ENCODE results near the gene TMTC2.

Gene TMTC2

GRCh38 chr12:83075471-83075870 is 388.8 kb downstream of the TMTC2 start:
- H3K4me2 ChIP-seq (ENCODE audit: low read length): no peak overlapping the region
- H3K4me3 ChIP-seq (ENCODE audit: low read length): no peak overlapping the region
- no peaks in the 10 kb centered on the region for H3K27me3 ChIP-seq (ENCODE audit: control insufficient read depth, insufficient read depth, low read length)
- no peaks in the 10 kb centered on the region for H3K36me3 ChIP-seq (ENCODE audit: insufficient read depth, low read length)
- H3K9me3 ChIP-seq (replicated peaks; ENCODE audit: low read length): no peaks in the 10 kb centered on the region
- H3K9ac ChIP-seq (ENCODE audit: low read depth, low read length): no peak overlapping the region
- H3K4me1 ChIP-seq (ENCODE audit: control insufficient read depth, insufficient read depth, low read length): no peaks in the 10 kb centered on the region

- no peak overlapping the region for H3K4me3 ChIP-seq (ENCODE audit: low read length)
- no peaks in the 10 kb centered on the region for H3K36me3 ChIP-seq (ENCODE audit: insufficient read depth, low read length)
- H3K4me1 ChIP-seq (ENCODE audit: control insufficient read depth, insufficient read depth, low read length): no peaks in the 10 kb centered on the region
- H3K9me3 ChIP-seq (replicated peaks; ENCODE audit: low read length): no peaks in the 10 kb centered on the region
- H3K4me2 ChIP-seq (ENCODE audit: low read length): no peak overlapping the region
- H3K9ac ChIP-seq (ENCODE audit: low read depth, low read length): no peak overlapping the region
- H3K27me3 ChIP-seq (ENCODE audit: control insufficient read depth, insufficient read depth, low read length): no peaks in the 10 kb centered on the region
These were observed 390.3 kb downstream of the TMTC2 start for GRCh38 chr12:83077041-83077440.

- H3K9ac ChIP-seq (ENCODE audit: low read depth, low read length): no peak overlapping the region
- H3K9me3 ChIP-seq (replicated peaks; ENCODE audit: low read length): no peaks in the 10 kb centered on the region
- no peak overlapping the region for H3K4me3 ChIP-seq (ENCODE audit: low read length)
- no peaks in the 10 kb centered on the region for H3K4me1 ChIP-seq (ENCODE audit: control insufficient read depth, insufficient read depth, low read length)
- H3K36me3 ChIP-seq (ENCODE audit: insufficient read depth, low read length): no peaks in the 10 kb centered on the region
- no peaks in the 10 kb centered on the region for H3K27me3 ChIP-seq (ENCODE audit: control insufficient read depth, insufficient read depth, low read length)
- no peak overlapping the region for H3K4me2 ChIP-seq (ENCODE audit: low read length)
These were observed 396.1 kb downstream of the TMTC2 start for GRCh38 chr12:83082690-83083276.

- no peaks in the 10 kb centered on the region for H3K27me3 ChIP-seq (ENCODE audit: control insufficient read depth, insufficient read depth, low read length)
- no peak overlapping the region for H3K9ac ChIP-seq (ENCODE audit: low read depth, low read length)
- no peaks in the 10 kb centered on the region for H3K9me3 ChIP-seq (replicated peaks; ENCODE audit: low read length)
- no peaks in the 10 kb centered on the region for H3K36me3 ChIP-seq (ENCODE audit: insufficient read depth, low read length)
- no peaks in the 10 kb centered on the region for H3K4me1 ChIP-seq (ENCODE audit: control insufficient read depth, insufficient read depth, low read length)
- H3K4me3 ChIP-seq (ENCODE audit: low read length): no peak overlapping the region
- H3K4me2 ChIP-seq (ENCODE audit: low read length): no peak overlapping the region
These were observed 396.9 kb downstream of the TMTC2 start for GRCh38 chr12:83083616-83084015.

GRCh38 chr12:83084516-83085234 is 398.0 kb downstream of the TMTC2 start:
- no peak overlapping the region for H3K4me2 ChIP-seq (ENCODE audit: low read length)
- no peak overlapping the region for H3K9ac ChIP-seq (ENCODE audit: low read depth, low read length)
- no peaks in the 10 kb centered on the region for H3K4me1 ChIP-seq (ENCODE audit: control insufficient read depth, insufficient read depth, low read length)
- no peak overlapping the region for H3K4me3 ChIP-seq (ENCODE audit: low read length)
- H3K27me3 ChIP-seq (ENCODE audit: control insufficient read depth, insufficient read depth, low read length): no peaks in the 10 kb centered on the region
- H3K36me3 ChIP-seq (ENCODE audit: insufficient read depth, low read length): no peaks in the 10 kb centered on the region
- H3K9me3 ChIP-seq (replicated peaks; ENCODE audit: low read length): no peaks in the 10 kb centered on the region

GRCh38 chr12:83086023-83086422 is 399.3 kb downstream of the TMTC2 start:
- H3K4me2 ChIP-seq (ENCODE audit: low read length): no peak overlapping the region
- H3K4me1 ChIP-seq (ENCODE audit: control insufficient read depth, insufficient read depth, low read length): no peaks in the 10 kb centered on the region
- H3K27me3 ChIP-seq (ENCODE audit: control insufficient read depth, insufficient read depth, low read length): no peaks in the 10 kb centered on the region
- H3K9ac ChIP-seq (ENCODE audit: low read depth, low read length): no peak overlapping the region
- no peaks in the 10 kb centered on the region for H3K9me3 ChIP-seq (replicated peaks; ENCODE audit: low read length)
- no peak overlapping the region for H3K4me3 ChIP-seq (ENCODE audit: low read length)
- no peaks in the 10 kb centered on the region for H3K36me3 ChIP-seq (ENCODE audit: insufficient read depth, low read length)

- Histone ChIP-seq H3K36me3 (ENCODE audit: insufficient read depth, low read length) (no peaks in the 10 kb centered on the region), H3K27me3 (ENCODE audit: control insufficient read depth, insufficient read depth, low read length) (no peaks in the 10 kb centered on the region), H3K9ac (ENCODE audit: low read depth, low read length) (no peak overlapping the region), H3K4me2 (ENCODE audit: low read length) (no peak overlapping the region), H3K4me3 (ENCODE audit: low read length) (no peak overlapping the region), H3K4me1 (ENCODE audit: control insufficient read depth, insufficient read depth, low read length) (no peaks in the 10 kb centered on the region), H3K9me3 (replicated peaks; ENCODE audit: low read length) (no peaks in the 10 kb centered on the region)
These were observed 402.9 kb downstream of the TMTC2 start for GRCh38 chr12:83089575-83089974.

GRCh38 chr12:83092129-83092528 is 405.4 kb downstream of the TMTC2 start:
- Histone ChIP-seq H3K36me3 (ENCODE audit: insufficient read depth, low read length) (no peaks in the 10 kb centered on the region), H3K4me1 (ENCODE audit: control insufficient read depth, insufficient read depth, low read length) (no peaks in the 10 kb centered on the region), H3K9ac (ENCODE audit: low read depth, low read length) (no peak overlapping the region)

GRCh38 chr12:83092606-83093005 is 405.9 kb downstream of the TMTC2 start:
- H3K9me3 ChIP-seq (replicated peaks; ENCODE audit: low read length): no peaks in the 10 kb centered on the region
- no peaks in the 10 kb centered on the region for H3K27me3 ChIP-seq (ENCODE audit: control insufficient read depth, insufficient read depth, low read length)
- H3K4me2 ChIP-seq (ENCODE audit: low read length): no peak overlapping the region
- H3K4me3 ChIP-seq (ENCODE audit: low read length): no peak overlapping the region
- no peak overlapping the region for H3K9ac ChIP-seq (ENCODE audit: low read depth, low read length)
- no peaks in the 10 kb centered on the region for H3K36me3 ChIP-seq (ENCODE audit: insufficient read depth, low read length)
- no peaks in the 10 kb centered on the region for H3K4me1 ChIP-seq (ENCODE audit: control insufficient read depth, insufficient read depth, low read length)

More at GRCh38 chr12:83092129-83092528, 405.4 kb downstream of the TMTC2 start:
- H3K9me3 ChIP-seq (replicated peaks; ENCODE audit: low read length): no peaks in the 10 kb centered on the region
- no peak overlapping the region for H3K4me3 ChIP-seq (ENCODE audit: low read length)
- no peak overlapping the region for H3K4me2 ChIP-seq (ENCODE audit: low read length)
- H3K27me3 ChIP-seq (ENCODE audit: control insufficient read depth, insufficient read depth, low read length): no peaks in the 10 kb centered on the region

GRCh38 chr12:83093426-83093825 is 406.7 kb downstream of the TMTC2 start:
- no peaks in the 10 kb centered on the region for H3K27me3 ChIP-seq (ENCODE audit: control insufficient read depth, insufficient read depth, low read length)
- H3K9me3 ChIP-seq (replicated peaks; ENCODE audit: low read length): no peaks in the 10 kb centered on the region
- H3K4me2 ChIP-seq (ENCODE audit: low read length): no peak overlapping the region
- no peaks in the 10 kb centered on the region for H3K36me3 ChIP-seq (ENCODE audit: insufficient read depth, low read length)
- H3K4me1 ChIP-seq (ENCODE audit: control insufficient read depth, insufficient read depth, low read length): no peaks in the 10 kb centered on the region
- H3K9ac ChIP-seq (ENCODE audit: low read depth, low read length): no peak overlapping the region
- H3K4me3 ChIP-seq (ENCODE audit: low read length): no peak overlapping the region

- peaks cover 2% of the 10 kb centered on the region for H3K4me1 ChIP-seq (ENCODE audit: control insufficient read depth, insufficient read depth, low read length)
- H3K4me2 ChIP-seq (ENCODE audit: low read length): no peak overlapping the region
- no peaks in the 10 kb centered on the region for H3K9me3 ChIP-seq (replicated peaks; ENCODE audit: low read length)
- no peak overlapping the region for H3K9ac ChIP-seq (ENCODE audit: low read depth, low read length)
- H3K4me3 ChIP-seq (ENCODE audit: low read length): no peak overlapping the region
- no peaks in the 10 kb centered on the region for H3K27me3 ChIP-seq (ENCODE audit: control insufficient read depth, insufficient read depth, low read length)
- no peaks in the 10 kb centered on the region for H3K36me3 ChIP-seq (ENCODE audit: insufficient read depth, low read length)
These were observed 411.1 kb downstream of the TMTC2 start for GRCh38 chr12:83097643-83098342.

All from skeletal muscle satellite cell (primary cell).